ENCODE measurements around the gene WDR17.

GRCh38 chr4:176064539-176064938, 1.1 kb upstream of the WDR17 start:
- TF ChIP-seq CTCF (conservative IDR thresholded peaks at IDR 0.05) (no peak), ZFX (IDR thresholded peaks at IDR 0.05) (no peak)

Measured in C4-2B (cell line).